GM19099 (cell line): Measurements from ENCODE around the gene BMPR1B.

Source experiments
- POLR2A ChIP-seq: IDR thresholded peaks from 3 replicates; pipeline ENCODE4 v1.6.1; 2011; ENCODE audit warnings: low read depth; ENCODE audit not compliant: insufficient read length; ENCODE audit errors: extremely low read depth

BMPR1B gene

DNA sequence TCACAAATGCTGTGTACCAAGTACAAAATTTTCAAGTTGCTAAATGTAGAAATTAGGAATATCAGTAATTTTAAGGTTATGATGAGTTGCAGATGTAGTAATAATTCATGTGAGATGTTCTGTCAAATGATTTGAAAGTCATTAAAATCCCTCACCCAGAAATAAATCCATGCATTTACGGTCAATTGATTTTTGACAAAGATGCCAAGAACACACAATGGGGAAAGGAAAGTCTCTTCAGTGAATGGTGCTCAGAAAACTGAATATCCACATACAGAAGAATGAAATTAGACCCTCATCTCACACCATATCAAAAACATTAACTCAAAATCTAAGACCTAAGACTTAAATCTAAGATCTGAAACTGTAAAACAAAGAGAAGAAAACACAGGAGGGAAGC, 12.9 kb upstream of the BMPR1B start:
- TF ChIP-seq POLR2A, result no peak

DNA sequence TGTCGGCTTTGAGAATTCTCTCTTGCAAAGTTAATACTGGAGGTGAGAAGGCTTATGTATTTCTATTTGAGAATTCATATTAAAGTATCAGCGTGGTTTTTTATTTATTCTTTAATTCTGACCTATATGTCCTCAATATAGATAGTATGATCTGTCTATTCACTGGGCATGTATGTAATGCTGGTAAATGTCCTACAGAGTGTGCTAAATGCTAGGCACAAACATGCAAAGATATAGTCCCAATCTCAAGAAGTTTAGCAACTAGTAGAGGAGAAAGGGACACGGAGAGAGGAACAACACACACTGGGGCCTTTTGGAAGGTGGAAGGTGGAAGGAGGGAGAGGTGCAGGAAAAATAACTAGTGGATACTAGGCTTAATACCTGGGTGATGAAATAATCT, 11.0 kb upstream of the BMPR1B start:
- no peak for TF ChIP-seq POLR2A

DNA sequence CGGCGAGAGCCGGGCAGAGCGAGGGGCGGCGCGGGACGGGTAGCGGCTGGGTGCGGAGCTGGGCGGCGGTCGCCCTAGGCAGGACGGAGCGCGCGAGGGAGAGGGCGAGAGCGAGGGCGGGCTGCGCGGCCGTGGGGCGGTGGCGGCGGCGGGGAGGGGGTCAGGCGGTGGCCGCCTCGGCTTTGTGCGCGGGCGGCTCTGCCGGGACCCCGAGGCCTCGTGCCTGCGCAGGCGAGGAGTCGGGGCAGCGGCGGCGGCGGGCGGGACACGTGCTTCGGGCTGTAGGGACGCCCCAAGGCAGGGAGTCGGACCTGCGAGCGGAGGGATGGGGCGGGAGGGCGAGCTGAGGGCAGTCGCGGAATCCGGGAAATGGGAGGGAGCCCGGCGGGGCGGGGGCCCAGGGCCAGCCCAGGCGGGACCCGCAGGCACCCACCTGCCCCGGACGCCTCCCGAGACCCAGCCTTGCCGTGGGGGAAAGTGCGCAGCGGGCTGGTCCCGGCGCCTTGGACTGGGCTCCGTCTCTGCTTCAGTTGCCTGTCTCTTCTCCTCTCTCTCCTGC, 465 bp downstream of the BMPR1B start:
- TF ChIP-seq POLR2A, result no peak

DNA sequence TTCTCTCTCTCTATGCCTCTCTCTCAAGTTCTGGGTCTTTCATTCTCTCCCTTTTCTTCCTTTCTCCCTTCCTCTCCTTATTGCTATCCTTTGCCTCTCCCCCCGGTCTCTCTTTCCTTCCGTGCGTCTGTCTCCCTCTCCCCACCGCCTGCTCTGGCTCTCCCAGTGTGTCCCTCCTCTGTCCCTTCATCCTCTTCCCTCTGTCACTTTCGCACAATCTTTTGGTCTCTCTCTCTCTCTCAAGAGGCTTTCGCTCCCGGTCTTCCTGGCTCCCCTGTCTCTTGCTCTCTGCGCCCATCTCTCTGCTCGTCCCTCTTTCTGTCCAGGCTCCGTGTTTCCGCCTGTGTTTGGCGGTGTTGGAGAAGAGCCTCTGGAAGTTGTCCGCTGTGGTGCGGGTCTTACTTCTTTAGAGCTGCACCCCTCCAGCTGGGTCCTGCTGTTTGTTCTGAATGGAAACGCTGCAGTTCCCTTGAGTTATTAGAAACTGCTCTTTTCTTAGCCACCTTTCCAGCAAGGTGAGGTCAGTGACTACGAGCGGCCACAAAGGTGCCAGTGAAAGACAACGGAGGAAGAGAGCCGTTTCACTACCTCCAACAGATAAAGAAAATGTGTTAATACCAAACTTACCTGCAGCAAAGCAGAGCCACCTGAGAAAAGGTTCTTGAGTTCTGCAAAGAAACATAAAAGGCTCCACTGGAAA, 1.1 kb downstream of the BMPR1B start:
- no peak for TF ChIP-seq POLR2A

DNA sequence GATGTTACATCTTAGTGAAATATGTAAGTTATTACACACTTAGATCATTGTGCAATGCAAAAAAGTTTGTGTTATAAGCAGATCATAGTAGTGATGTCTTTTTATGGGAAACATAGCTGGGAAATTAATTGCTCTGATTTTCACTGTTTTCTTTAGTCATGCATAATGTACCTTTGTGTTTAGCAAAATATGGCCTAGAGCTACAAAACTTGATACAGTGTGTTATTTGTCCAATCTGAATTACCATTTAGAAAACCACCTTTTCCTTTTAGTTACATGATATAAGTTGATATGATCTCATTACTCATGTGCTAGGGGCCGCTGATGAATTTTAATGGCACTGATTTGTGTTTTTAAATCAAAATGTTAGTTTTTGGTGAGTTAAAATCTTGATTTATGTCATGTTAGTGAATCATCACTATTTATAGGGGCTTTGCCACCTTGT, 2.0 kb downstream of the BMPR1B start:
- TF ChIP-seq POLR2A, result no peak

DNA sequence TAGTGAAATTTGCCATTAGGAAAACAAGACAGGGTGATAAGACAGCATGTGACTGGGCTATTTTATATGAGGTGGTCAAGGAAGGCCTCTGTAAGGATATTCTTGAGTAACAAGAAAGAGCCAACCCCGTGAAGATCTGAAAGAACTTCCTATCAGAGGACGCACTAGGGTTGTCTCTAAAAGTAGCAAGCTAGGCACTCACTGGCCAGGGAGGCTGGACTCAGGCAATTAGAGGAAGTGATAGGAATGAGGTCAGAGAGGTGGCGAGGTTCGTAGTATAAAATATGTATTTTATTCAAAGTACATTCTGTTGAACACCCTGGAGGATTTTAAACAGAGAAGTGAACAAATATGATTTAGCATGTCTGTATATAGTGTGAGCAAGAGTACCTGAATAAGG, 4.6 kb downstream of the BMPR1B start:
- no peak for TF ChIP-seq POLR2A

DNA sequence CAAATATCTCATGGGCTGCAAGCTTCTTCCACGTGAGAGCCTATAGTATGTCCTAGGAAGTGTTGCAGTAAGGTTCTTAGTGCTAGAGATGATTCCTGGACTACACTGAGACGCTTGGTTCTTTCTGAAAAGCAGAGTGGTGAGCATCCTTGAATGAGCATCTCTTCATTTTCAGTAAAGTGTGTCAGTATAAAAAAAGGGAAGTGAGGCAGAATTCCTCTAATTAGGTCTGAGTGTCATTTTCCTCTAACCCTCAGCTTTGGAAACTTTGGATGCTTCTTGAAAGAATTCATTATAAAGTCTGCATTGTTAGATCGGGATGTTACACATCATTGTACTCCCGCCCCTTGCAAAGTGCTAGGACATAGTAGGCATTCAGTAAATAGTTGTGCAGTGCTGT, 5.2 kb downstream of the BMPR1B start:
- TF ChIP-seq POLR2A, result no peak

DNA sequence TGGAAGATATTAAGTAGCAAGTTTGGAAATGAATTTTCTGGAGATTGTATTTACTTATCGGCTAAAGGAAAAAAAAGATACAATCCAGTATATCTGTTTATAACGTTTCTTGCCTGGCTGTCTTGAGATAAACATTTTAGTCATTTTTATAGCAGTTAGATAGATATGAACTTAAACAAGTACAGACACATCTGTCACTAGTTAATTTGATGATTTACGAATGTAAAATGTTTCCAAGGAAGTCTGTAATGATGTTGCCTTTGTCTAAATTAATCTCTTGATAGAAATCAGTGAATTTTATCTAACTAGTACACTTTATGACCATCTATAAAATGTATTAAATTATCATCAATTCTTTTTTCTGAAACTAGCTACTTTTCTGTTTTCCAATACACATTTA, 5.7 kb downstream of the BMPR1B start:
- TF ChIP-seq POLR2A, result no peak

DNA sequence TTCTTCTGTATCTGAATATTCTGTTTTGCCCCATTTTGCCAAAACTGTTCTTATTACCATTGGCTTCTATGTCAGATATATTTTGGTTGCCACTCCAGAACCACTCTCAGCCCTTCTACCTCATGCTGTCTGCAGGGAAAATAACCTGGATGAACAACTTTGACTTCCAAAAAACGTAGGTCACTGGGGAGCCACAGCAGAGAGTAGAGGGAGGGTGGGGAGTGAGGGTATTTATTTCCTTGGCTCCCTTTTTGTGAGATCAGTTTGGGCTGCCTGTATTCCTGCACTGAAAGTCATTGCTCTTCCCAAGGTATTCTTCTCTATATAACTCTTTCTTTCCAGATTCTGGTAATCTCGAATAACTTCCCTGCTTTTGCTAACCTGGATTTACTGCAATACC, 6.3 kb downstream of the BMPR1B start:
- no peak for TF ChIP-seq POLR2A

DNA sequence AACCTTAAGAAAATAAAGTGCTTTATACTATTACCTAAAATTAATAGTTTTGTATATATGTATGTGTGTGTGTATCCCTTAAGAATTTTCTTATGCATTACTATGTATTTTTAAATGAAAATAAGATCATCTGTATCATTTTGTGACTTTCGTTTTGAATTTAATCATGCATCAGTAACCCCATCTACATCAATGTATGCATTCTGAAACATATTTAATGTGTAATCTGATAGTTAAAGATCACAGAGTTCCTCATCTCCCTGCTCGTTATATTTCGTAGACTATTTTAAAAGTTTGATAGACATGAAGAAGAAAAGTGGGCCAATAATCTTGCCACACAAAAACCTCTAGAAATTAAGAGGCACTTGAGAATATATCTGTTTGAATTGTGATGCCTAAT, 7.4 kb downstream of the BMPR1B start:
- no peak for TF ChIP-seq POLR2A

DNA sequence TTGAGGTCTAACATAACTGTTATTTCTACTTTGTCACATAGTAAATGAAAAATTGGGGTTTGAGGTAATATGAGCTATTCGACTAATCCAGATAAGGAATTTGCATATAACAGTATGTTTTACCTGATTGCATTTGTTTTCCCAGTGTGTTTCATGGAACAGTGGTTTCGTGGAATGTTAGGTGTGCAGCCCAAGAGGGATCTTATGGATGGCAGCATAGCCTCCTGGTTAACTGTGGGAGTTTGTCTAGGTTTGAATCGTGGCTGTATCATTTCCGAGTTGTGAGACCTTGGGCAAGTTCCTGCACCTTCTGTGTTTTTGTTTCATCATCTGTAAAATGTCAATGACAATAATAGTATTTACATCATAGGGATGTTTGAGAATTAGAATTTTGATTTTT, 7.9 kb downstream of the BMPR1B start:
- TF ChIP-seq POLR2A, result no peak

DNA sequence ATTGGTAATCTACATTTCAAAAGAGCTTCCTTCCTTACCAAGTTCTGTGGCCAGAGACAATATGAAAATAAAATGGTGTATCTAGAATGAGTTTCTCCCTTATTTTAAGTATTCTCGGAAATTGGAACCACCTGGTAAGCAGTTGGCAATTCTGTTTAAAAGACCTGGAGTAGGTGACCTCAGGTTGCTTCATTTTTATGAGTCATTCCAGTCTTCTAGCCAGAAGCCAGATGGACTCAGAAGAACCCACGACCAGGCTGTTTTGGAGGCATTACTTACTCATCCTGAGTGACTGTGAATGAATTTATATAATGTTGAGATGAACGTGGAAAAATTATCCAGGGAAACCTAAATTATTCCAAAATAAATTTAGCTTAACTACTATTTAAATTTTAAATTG, 9.1 kb downstream of the BMPR1B start:
- no peak for TF ChIP-seq POLR2A

DNA sequence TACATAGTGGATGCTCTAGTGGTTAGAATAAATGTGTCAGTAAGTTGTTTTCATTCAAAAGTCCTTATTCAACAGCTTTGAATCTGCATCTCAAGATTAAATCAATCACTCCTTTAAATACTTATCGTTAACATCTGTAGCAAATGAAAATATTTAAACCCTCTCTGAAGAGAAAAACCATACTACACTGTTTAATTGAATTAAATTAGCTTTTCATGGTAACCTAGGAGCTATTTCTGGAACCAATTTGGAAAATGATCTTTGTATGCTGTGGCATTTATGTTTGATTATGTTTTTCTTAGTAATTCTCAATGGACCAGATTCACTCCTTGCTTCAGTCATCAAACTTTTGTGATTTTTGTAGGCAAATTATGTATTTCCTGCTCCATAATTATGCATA, 9.7 kb downstream of the BMPR1B start:
- TF ChIP-seq POLR2A, result no peak

DNA sequence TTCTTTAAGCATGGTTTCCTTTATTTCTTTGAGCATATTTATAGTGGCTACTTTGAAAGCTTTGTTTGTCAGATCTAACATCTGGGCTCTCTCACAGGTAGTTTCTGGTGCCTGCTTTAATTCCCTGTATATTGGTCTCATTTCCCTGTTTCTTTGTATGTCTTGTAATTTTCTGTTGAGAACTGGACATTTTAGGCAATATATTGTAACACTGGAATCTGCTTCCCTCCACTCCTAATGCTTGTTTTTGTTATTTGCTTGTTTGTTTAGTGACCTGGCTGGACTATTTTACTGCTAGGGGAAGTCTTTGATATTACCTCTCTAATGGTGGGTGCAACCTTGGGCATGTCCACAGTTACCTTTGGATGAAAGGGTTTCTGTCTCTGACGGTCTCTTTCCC, 25.0 kb downstream of the BMPR1B start:
- TF ChIP-seq POLR2A, result no peak

DNA sequence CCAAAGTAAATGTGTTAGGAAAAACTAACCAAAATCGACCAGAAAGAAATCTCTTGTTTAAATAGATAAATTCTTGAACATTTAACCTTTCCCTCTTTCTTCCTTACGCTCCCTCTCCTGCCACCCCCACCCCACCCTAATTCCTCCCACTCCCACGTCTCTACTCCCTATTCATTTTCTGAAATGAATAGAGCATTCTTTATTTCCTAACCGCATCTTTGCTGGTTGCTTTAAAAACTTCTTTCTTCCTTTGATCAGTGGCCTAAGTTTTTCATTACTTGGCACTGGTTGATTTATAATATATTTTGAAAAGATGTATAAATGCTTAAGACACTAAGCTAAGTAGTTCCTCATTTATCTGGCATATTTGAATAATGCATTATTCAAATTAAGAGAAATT, 33.9 kb downstream of the BMPR1B start:
- no peak for TF ChIP-seq POLR2A

DNA sequence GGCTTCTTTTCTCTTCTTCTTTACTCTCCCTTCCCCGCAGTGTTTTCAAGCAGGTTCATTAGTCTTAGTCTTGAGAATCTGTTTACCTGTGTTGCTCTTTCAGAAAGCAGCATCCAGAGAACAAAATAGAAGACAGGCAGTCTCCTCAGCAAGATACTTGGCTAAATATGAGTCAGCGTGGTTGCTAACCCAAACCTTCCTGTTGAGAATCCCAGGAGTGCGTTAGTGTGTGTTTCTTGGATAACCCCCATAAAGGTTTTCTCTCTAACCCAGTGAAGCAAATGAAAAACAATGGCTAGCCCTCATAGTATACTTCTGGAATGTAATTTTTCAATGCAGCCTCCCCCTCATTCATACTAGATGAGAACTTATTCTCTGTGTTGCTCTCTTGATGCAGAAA, 41.1 kb downstream of the BMPR1B start:
- TF ChIP-seq POLR2A, result no peak

DNA sequence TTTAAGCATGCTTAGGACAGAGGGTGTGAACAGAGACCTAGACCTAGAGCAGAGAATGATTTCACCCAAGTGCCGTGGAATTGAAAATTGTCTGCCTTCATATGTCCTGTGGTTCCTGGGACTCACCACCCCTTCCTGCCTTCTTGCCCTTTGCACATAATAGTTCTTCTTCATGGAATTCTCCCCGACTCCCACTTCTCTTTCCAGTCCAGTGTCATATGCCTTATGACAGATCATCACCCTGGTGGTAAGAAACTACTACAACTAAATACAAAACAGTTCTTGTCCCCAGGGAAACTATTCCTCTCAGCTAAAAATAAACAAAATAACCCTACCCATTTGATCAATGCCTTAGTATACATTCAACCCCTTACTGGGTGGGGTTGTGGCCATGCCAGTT, 43.3 kb downstream of the BMPR1B start:
- TF ChIP-seq POLR2A, result no peak
